IMR-90 (cell line): Measurements from ENCODE around the gene POLR1H. TPM values are rescaled to one million over a fixed set of nuclear protein-coding genes. Genes with fewer than 3 reads are reported as not detected.

Source experiments
- MAFK ChIP-seq: IDR thresholded peaks from 2 replicates; pipeline ENCODE4 v1.6.1; 2012; ENCODE audit warnings: low read depth, low read length, improper control_type of control experiment
- MXI1 ChIP-seq: IDR thresholded peaks from 2 replicates; pipeline ENCODE4 v1.6.1; 2012; ENCODE audit warnings: low read depth, mild to moderate bottlenecking, low read length, moderate library complexity, borderline replicate concordance
- RCOR1 ChIP-seq: IDR thresholded peaks from 2 replicates; pipeline ENCODE4 v1.6.1; 2012; ENCODE audit warnings: mild to moderate bottlenecking, low read length, improper control_type of control experiment; ENCODE audit not compliant: insufficient replicate concordance
- USF2 ChIP-seq: fragments of 150-350 bp; IDR thresholded peaks from 2 replicates; pipeline ENCODE4 v1.6.1; 2017; ENCODE audit warnings: mild to moderate bottlenecking, antibody characterized with exemption, low read length, low read depth
- polyA plus RNA-seq, 3 experiments: library from polyadenylated mRNA; depleted of rRNA; stranded (reverse); fragments of >200 nt; gene quantifications; 2 replicates each; pipeline ENCODE4 v1.2.3, GENCODE V29; 2012; ENCODE audit warnings: low replicate concordance in 1 of 3
- total RNA-seq: library from RNA; depleted of rRNA; stranded (reverse); fragments of >200 nt; gene quantifications from 2 replicates; pipeline ENCODE4 v1.2.3, GENCODE V29; 2012

Gene POLR1H
- total and polyA plus RNA-seq, 2 of the 4 experiments (the other 2 are of a cell fraction): 24.6 to 34.6 TPM

DNA sequence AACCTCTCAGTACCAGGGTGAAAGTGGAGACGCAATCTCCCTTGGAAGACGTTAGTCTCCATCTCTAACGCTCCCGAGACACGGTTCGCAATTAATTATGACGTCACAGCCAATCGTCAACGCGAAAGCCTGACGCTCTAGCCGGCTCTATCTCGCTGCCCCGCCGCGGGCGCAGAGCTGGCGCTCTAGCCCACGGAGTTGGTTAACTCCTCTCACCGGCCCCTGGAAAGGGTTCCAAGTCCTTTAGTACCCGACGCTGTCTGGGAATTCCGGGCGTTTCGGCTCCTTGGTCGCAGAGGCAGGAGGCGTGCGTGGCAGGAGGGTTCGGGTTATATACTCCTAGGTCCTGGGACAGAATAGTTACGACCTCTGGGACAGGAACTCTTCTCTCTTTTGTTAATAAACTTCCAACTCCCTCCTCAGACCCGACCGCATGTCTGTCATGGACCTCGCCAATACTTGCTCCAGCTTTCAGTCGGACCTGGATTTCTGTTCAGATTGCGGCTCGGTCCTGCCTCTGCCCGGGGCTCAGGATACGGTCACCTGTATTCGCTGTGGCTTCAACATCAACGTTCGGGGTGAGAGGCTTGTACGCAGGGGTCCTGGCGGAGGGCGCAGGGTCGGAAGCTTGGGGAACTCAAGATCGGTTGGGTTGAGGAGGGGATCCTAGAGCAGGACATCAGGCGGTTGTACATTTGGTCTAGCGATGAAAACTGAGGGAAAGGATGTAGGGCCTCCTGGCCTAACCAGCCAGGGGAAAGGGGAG lies at the start of gene POLR1H (continued):
- TF ChIP-seq USF2: no peak
- no peak for TF ChIP-seq RCOR1
- TF ChIP-seq MXI1: peak; percentile 61
- TF ChIP-seq MAFK: no peak
